HG03432 (cell line): Measurements from ENCODE around the gene PIM2.
"Not testable (repeated sequence)": the region's sequence is repeated elsewhere in the genome, so short reads cannot be mapped to it uniquely, and the experiment has no call there.

ENCODE experiments used
- ATAC-seq: cut with Tn5 transposase; IDR thresholded peaks from one replicate; pipeline ENCODE4 v1.9.1; 2021; ENCODE audit warnings: mild to moderate bottlenecking, moderate library complexity; ENCODE audit not compliant: unreplicated experiment

Gene PIM2

GRCh38 chrX:48909703-48910294 lies 9.0 kb downstream of the PIM2 start:
- ATAC-seq: no peak

GRCh38 chrX:48908600-48908999 lies 10.2 kb downstream of the PIM2 start:
- no peak for ATAC-seq

GRCh38 chrX:48905090-48905790 lies 13.6 kb downstream of the PIM2 start:
- no peak for ATAC-seq

GRCh38 chrX:48904626-48905025 lies 14.2 kb downstream of the PIM2 start:
- ATAC-seq: no peak

GRCh38 chrX:48904180-48904579 lies 14.6 kb downstream of the PIM2 start:
- ATAC-seq: no peak

GRCh38 chrX:48903290-48903689 lies 15.5 kb downstream of the PIM2 start:
- no peak for ATAC-seq

GRCh38 chrX:48902776-48903175 lies 16.0 kb downstream of the PIM2 start:
- no peak for ATAC-seq

- no peak for ATAC-seq
Measured at GRCh38 chrX:48902135-48902534, 16.7 kb downstream of the PIM2 start.

GRCh38 chrX:48901069-48901468 lies 17.8 kb downstream of the PIM2 start:
- ATAC-seq: no peak

- ATAC-seq: no peak
Measured at GRCh38 chrX:48899078-48899410, 19.8 kb downstream of the PIM2 start.

GRCh38 chrX:48897625-48898306 lies 21.1 kb downstream of the PIM2 start, which contains the start of the genes PQBP1 and TIMM17B:
TSS of gene PQBP1 (plus strand) at chrX:48897930. CDS start at chrX:48898510, 580 bp downstream.
TSS of gene TIMM17B (minus strand) at chrX:48897768. CDS start at chrX:48897749, 19 bp downstream.
- peak; percentile 91 for ATAC-seq

GRCh38 chrX:48897157-48897624 lies 21.6 kb downstream of the PIM2 start:
- peak; percentile 4 for ATAC-seq

GRCh38 chrX:48896611-48897011 lies 22.2 kb downstream of the PIM2 start:
- no peak for ATAC-seq

GRCh38 chrX:48894891-48895290 lies 23.9 kb downstream of the PIM2 start:
- ATAC-seq: no peak

- ATAC-seq: no peak
Measured at GRCh38 chrX:48893556-48894348, 25.1 kb downstream of the PIM2 start.

- no peak for ATAC-seq
Measured at GRCh38 chrX:48892896-48893295, 25.9 kb downstream of the PIM2 start.

GRCh38 chrX:48891402-48892288 lies 27.2 kb downstream of the PIM2 start:
- peak; percentile 89 for ATAC-seq

- peak; percentile 55 for ATAC-seq
Measured at GRCh38 chrX:48890934-48891401, 27.9 kb downstream of the PIM2 start.

- ATAC-seq: no peak
Measured at GRCh38 chrX:48890296-48890925, 28.4 kb downstream of the PIM2 start.

GRCh38 chrX:48886586-48886985 lies 32.2 kb downstream of the PIM2 start:
- ATAC-seq: not testable (repeated sequence)
